ENCODE results near the gene GPR160.
"Not testable (repeated sequence)": the region's sequence is repeated elsewhere in the genome, so short reads cannot be mapped to it uniquely, and the experiment has no call there.

Gene GPR160

GRCh38 chr3:170037463-170038433 lies at the start of gene GPR160:
TSS of gene GPR160 (plus strand) at chr3:170037995. CDS start at chr3:170083973, 45,978 bp downstream.
- peak; percentile 75 for DNase-seq

- no peak for DNase-seq
These were observed 47.4 kb upstream of the GPR160 start for GRCh38 chr3:169990431-169990830.

- no peak for DNase-seq
These were observed 45.6 kb upstream of the GPR160 start for GRCh38 chr3:169992156-169992555.

- no peak for DNase-seq
These were observed 45.0 kb upstream of the GPR160 start for GRCh38 chr3:169992781-169993180.

GRCh38 chr3:169993761-169994160 lies 44.0 kb upstream of the GPR160 start:
- no peak for DNase-seq

GRCh38 chr3:169996063-169996462 lies 41.7 kb upstream of the GPR160 start:
- DNase-seq: no peak

GRCh38 chr3:169998668-169999131 lies 39.1 kb upstream of the GPR160 start:
- DNase-seq: no peak

- DNase-seq: no peak
These were observed 38.4 kb upstream of the GPR160 start for GRCh38 chr3:169999433-169999832.

GRCh38 chr3:170000051-170000450 lies 37.7 kb upstream of the GPR160 start:
- no peak for DNase-seq

GRCh38 chr3:170002231-170002630 lies 35.6 kb upstream of the GPR160 start:
- no peak for DNase-seq

GRCh38 chr3:170002879-170003278 lies 34.9 kb upstream of the GPR160 start:
- DNase-seq: no peak

- DNase-seq: no peak
These were observed 33.9 kb upstream of the GPR160 start for GRCh38 chr3:170003881-170004356.

GRCh38 chr3:170007031-170007663 lies 30.6 kb upstream of the GPR160 start:
- no peak for DNase-seq

- no peak for DNase-seq
These were observed 27.3 kb upstream of the GPR160 start for GRCh38 chr3:170010498-170010897.

- peak; percentile 21 for DNase-seq
These were observed 25.0 kb upstream of the GPR160 start for GRCh38 chr3:170012683-170013400.

- DNase-seq: no peak
These were observed 21.7 kb upstream of the GPR160 start for GRCh38 chr3:170016057-170016456.

GRCh38 chr3:170019306-170019705 lies 18.5 kb upstream of the GPR160 start:
- DNase-seq: not testable (repeated sequence)

GRCh38 chr3:170021083-170021482 lies 16.7 kb upstream of the GPR160 start:
- DNase-seq: no peak

GRCh38 chr3:170022336-170022735 lies 15.5 kb upstream of the GPR160 start:
- DNase-seq: no peak

- no peak for DNase-seq
These were observed 14.6 kb upstream of the GPR160 start for GRCh38 chr3:170023165-170023564.

GRCh38 chr3:170024581-170024980 lies 13.2 kb upstream of the GPR160 start:
- no peak for DNase-seq

- no peak for DNase-seq
These were observed 10.3 kb upstream of the GPR160 start for GRCh38 chr3:170027233-170028102.
